ACC112 (cell line): ENCODE results near the gene CYTIP.
"Not testable (repeated sequence)": the region's sequence is repeated elsewhere in the genome, so short reads cannot be mapped to it uniquely, and the experiment has no call there.

Experiments used
- H2AFZ ChIP-seq: fragments of 200-600 bp; sonication (generic); one replicate; pipeline ENCODE4 v1.6.0; 2017; ENCODE audit warnings: antibody characterized with exemption, low read length; ENCODE audit not compliant: unreplicated experiment
- H3K27ac ChIP-seq: fragments of 200-600 bp; sonication (generic); 2 replicates; pipeline ENCODE4 v1.5.1; 2014; ENCODE audit warnings: low read depth, mild to moderate bottlenecking, antibody characterized with exemption, low read length, moderate library complexity
- H3K27me3 ChIP-seq: fragments of 200-600 bp; sonication (generic); 2 replicates; pipeline ENCODE4 v1.6.1; 2014; ENCODE audit warnings: mild to moderate bottlenecking, antibody characterized with exemption, low read length, moderate library complexity, mixed read lengths; ENCODE audit not compliant: insufficient read depth
- H3K36me3 ChIP-seq: fragments of 200-600 bp; sonication (generic); 2 replicates; pipeline ENCODE4 v1.6.1; 2016; ENCODE audit warnings: mild to moderate bottlenecking, antibody characterized with exemption, low read length, moderate library complexity, mixed read lengths; ENCODE audit not compliant: insufficient read depth
- H3K4me1 ChIP-seq: fragments of 200-600 bp; sonication (generic); one replicate; pipeline ENCODE4 v1.6.1; 2016; ENCODE audit warnings: low read length, mixed read lengths; ENCODE audit not compliant: insufficient read depth, unreplicated experiment, control insufficient read depth
- H3K4me3 ChIP-seq: fragments of 200-600 bp; sonication (generic); 2 replicates; pipeline ENCODE4 v1.5.1; 2014; ENCODE audit warnings: mild to moderate bottlenecking, low read depth, low read length
- H3K79me2 ChIP-seq: fragments of 200-600 bp; sonication (generic); one replicate; pipeline ENCODE4 v1.6.0; 2016; ENCODE audit warnings: low read length; ENCODE audit not compliant: control insufficient read depth, unreplicated experiment, insufficient read depth

CYTIP gene

DNA sequence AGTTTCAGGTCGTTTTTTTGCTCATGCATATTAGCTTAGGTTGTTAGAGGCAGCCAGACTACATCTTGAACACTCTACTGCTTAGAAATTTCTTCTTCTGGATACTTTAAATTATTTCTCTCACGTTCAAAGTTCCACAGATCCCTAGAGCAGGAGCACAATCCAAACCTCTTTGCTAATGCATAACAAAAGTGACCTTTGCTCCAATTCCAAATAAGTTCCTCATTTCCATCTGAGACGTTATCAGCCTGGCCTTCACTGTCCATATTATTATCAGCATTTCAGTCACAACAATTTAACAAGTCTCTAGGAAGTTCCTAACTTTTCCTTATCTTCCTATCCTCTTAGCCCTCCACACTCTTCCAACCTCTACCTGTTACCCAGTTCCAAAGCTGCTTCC is 67.8 kb downstream of the CYTIP start:
- no peak overlapping the region for H3K27ac ChIP-seq
- H3K36me3 ChIP-seq: no peaks in the 10 kb centered on the region
- H3K27me3 ChIP-seq: no peaks in the 10 kb centered on the region
- H3K79me2 ChIP-seq: no peaks in the 10 kb centered on the region
- H3K4me1 ChIP-seq: no peaks in the 10 kb centered on the region
- no peak overlapping the region for H2AFZ ChIP-seq
- no peak overlapping the region for H3K4me3 ChIP-seq

DNA sequence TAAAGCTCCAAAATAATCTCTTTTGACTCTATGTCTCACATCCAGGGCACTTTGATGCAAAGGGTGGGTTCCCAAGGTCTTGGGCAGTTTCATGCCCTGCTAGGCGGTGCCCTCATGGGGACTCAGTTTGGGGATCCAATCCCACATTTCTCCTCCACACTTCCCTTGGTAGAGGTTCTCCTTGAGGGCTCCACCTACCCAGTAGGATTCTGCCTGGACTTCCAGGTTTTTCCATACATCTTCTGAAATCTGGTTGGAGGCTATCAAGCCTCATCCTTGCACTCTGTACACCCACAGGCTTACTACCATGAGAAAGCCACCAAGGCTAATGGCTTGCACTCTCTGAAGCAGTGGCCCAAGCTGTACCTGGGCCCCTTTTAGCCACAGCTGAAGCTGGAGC is 68.5 kb downstream of the CYTIP start:
- Histone ChIP-seq H3K4me1 (no peaks in the 10 kb centered on the region), H3K79me2 (no peaks in the 10 kb centered on the region), H3K4me3 (no peak overlapping the region), H3K27ac (no peak overlapping the region), H3K27me3 (no peaks in the 10 kb centered on the region), H2AFZ (no peak overlapping the region), H3K36me3 (no peaks in the 10 kb centered on the region)

DNA sequence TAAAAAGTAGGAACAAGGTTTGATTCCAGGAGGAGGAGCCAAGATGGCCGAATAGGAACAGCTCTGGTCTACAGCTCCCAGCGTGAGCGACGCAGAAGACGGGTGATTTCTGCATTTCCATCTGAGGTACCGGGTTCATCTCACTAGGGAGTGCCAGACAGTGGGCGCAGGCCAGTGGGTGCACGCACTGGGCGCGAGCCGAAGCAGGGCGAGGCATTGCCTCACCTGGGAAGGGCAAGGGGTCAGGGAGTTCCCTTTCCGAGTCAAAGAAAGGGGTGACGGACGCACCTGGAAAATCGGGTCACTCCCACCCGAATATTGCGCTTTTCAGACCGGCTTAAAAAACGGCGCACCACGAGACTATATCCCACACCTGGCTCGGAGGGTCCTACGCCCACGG is 75.4 kb downstream of the CYTIP start:
- not testable (repeated sequence) for H3K79me2 ChIP-seq, H3K36me3 ChIP-seq, H3K4me3 ChIP-seq, H3K27ac ChIP-seq, H3K4me1 ChIP-seq, H2AFZ ChIP-seq, H3K27me3 ChIP-seq

- no peaks in the 10 kb centered on the region for H3K79me2 ChIP-seq
- H3K4me1 ChIP-seq: no peaks in the 10 kb centered on the region
- H3K36me3 ChIP-seq: no peaks in the 10 kb centered on the region
- no peak overlapping the region for H3K4me3 ChIP-seq
- H2AFZ ChIP-seq: no peak overlapping the region
- no peaks in the 10 kb centered on the region for H3K27me3 ChIP-seq
- H3K27ac ChIP-seq: no peak overlapping the region
Observed at GRCh38 chr2:157367704-157368103, 76.2 kb downstream of the CYTIP start.
